Left lobe of liver (tissue), 2 donors: ENCODE data around the gene DDX20. TPM values are rescaled to one million over a fixed set of nuclear protein-coding genes. Genes with fewer than 3 reads are reported as not detected.
A peak's percentile ranks its signal among the peaks of the same experiment; 100 is the strongest.
"Not testable (repeated sequence)": the region's sequence is repeated elsewhere in the genome, so short reads cannot be mapped to it uniquely, and the experiment has no call there.

ENCODE experiments used
- ATAC-seq: fragments of 200-7000 bp; cut with Tn5 transposase; one replicate; pipeline ENCODE4 v1.9.1; 2020; ENCODE audit warnings: mild to moderate bottlenecking, moderate library complexity
- DNase-seq: peaks from one replicate; pipeline ENCODE4 v3.0.0-alpha.2; 2020; ENCODE audit warnings: low spot score
- total RNA-seq: library from RNA; stranded (reverse); gene quantifications from one replicate; pipeline ENCODE4 v1.2.1, GENCODE V29; 2021
- donor health status: DM: no; HTN: no; CAD: no; lungs with moderate emphysema.
- donor health status: DM: no; HTN: yes; CAD: no.

Gene DDX20
- total RNA-seq, 1 donor from 2014 or later = 3.2 TPM

- ATAC-seq = no peak
- DNase-seq = no peak
Observed at GRCh38 chr1:111786669-111787207, 31.0 kb downstream of the DDX20 start.

DNA sequence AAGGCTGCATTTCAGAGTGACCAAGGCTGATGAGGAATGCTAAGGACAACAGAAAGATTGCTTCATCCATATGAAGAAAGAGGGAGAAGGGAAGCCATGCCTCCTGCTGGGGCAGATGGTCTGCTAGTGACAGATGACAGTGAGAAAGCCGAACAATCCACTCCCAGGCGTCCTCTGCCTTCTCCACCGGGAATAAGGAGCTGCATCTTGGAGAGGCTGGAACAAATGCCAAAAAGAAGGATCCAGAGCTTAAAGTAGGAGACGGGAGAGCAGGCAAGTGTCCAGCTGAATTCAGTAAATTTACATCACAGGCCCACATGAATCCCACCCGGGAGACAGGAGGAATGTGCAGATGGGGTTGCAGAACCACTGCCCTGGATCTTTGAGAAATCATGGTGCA lies 33.4 kb downstream of the DDX20 start:
- DNase-seq (no peak), ATAC-seq (no peak)

- ATAC-seq (peak; percentile 69), DNase-seq (no peak)
Observed at GRCh38 chr1:111789666-111790316, 34.1 kb downstream of the DDX20 start.

GRCh38 chr1:111791776-111792175 lies 36.1 kb downstream of the DDX20 start:
- ATAC-seq = no peak

DNA sequence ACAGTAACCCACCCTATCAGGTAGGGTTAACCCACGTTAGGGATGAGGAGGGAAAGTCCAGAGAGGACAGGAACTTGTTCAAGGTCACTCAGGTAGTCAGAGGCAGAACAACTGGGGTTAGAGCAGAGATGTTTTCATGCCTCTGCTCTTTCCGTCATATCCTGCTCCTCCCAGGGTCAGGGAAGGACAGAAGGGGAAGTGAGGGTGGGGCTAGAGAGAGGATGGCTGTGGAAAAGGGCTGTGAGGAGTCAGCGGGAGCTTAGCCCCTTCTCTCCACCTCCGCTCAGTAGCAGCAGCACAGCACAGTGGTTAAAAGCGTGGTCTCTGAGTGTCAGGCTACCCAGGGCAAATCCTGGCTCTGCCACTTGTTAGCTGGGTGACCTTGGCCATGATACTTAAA lies 36.5 kb downstream of the DDX20 start:
- DNase-seq = no peak
- ATAC-seq = no peak

More at GRCh38 chr1:111791776-111792175, 36.1 kb downstream of the DDX20 start:
- no peak for DNase-seq

- no peak for ATAC-seq
- DNase-seq = no peak
Observed at GRCh38 chr1:111793923-111794322, 38.2 kb downstream of the DDX20 start.

- no peak for ATAC-seq
- DNase-seq = no peak
Observed at GRCh38 chr1:111795401-111795800, 39.7 kb downstream of the DDX20 start.

DNA sequence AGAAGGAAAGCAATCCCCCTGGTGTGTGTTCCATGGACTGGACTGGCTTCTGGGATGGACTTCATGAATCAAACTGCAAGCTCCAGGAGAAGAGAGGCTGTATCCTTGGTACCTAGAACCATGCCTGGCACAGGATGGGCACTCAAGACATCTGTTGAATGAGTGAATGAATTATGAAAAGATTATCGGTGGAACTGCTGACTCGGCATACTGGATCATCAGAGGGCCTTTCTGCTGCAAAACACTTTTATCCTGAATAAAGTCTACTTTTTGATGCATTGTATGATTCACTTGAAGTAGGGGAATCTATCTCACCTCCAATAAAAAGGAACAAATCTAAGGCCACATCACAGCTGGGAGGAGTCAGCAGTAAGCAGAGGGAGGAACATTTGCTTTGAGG lies 42.9 kb downstream of the DDX20 start:
- ATAC-seq = no peak

DNA sequence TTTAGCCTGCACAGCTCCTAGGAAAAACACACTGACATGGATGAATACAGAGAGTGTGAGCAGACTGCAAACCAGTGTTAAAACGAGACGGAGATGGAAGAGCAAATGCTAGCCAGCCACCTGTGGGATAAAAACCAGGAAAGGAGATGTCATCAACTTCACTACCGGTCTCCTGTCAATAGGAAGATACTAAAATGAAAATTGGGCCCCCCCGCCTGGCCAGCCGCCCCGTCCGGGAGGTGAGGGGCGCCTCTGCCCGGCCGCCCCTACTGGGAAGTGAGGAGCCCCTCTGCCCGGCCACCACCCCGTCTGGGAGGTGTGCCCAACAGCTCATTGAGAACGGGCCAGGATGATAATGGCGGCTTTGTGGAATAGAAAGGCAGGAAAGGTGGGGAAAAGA lies 44.0 kb downstream of the DDX20 start:
- ATAC-seq, DNase-seq: not testable (repeated sequence)

More for the DNA sequence above, 42.9 kb downstream of the DDX20 start:
- DNase-seq = no peak

DNA sequence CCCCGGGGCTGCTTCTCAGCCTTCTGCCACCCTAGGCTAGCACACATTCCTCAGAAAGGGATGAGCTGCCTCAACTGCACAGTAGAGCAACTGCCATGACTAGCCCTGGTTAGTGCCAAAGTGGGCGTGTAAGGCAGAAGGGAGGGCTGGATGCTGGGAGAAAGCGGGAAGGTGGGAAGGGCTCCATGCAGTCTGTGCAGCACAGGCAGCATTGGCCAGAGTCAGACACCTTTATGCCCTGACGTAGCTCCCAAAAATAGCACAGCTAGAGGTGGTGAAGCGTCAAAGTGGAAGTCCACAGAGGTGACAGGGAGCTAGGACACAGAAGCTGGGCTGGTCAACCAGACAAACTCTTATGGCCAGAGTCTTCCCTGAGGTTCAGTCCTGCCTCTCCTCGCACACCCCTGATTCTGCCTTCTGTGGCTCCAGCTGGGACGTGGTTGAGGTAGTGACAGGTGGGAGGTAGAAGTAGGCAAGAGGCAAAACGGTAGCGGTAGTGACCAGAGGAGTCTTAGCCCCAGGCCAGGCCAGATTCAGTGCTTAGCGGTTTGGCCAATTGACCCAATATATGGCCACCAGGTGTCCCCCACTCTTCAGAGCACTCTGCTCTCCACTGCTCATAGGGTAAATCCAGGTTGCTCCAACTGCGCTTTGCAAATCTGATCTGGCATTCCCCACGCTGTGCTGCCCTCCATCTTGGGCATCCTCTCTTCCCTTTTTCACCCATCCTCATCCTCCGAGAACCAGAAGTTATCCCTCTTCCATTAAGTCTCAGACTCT lies 45.6 kb downstream of the DDX20 start:
- ATAC-seq = peak; percentile 67

GRCh38 chr1:111802110-111802509 lies 46.4 kb downstream of the DDX20 start:
- DNase-seq (no peak), ATAC-seq (no peak)

More for the DNA sequence above, 45.6 kb downstream of the DDX20 start:
- no peak for DNase-seq

DNA sequence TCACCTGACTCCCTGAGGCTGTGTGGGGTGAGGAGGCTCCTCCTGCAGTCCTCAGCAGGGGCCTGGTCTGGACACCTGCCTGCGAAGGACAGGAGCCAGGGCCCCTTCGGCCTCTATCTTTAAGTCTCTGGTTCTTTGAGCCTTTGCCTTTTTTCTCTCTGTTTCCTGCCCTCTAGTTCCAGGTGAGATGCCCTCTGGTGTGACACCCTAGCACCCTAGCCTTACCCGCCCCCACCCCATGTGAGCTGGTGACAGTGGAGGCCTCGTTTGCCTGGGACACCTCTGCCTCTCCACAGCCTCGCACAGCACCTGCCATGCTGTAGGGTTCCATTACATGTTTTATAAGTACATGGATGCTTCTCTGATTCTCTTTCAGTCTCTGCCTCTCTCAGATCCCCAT lies 47.3 kb downstream of the DDX20 start:
- ATAC-seq = no peak
- DNase-seq = no peak

DNA sequence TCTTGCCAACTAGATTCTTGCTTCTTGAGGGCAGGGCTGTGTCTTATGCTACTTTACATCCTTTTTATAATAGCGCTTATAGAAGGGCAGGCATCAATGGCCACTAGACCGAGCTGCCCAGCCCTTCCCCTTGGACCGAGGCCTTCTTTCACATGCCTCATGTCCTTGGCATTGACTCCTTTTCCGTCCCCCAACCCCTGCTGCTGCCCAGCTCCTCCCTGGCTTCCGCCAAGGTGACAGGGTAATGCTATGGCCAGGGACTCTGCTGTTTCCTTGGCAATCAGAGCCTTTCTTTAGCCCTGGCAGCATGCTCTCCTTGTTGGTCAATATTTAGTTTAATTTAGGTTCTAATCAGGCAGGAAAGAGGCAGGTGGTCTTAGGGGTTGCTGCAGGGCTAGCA lies 48.2 kb downstream of the DDX20 start:
- DNase-seq (no peak), ATAC-seq (no peak)

DNA sequence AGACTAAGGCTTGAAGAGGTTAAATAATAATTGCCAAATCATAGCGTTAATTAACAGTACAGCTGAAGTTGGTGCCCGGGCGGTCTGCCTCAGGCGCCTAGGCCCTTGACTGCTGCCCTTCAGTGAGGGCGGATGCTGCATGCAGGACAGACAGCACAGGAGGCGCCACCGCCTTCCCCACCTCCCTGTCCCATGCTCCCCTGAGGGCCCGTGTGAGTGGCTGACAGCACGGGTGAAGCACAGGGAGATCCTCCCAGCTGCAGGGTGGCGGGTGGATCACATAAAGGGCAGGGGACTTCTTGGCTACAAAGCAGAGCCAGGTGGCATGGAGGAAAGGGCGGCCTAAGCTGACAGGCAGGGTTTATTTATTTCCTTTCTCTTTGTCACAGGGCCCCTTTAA lies 49.1 kb downstream of the DDX20 start:
- ATAC-seq (no peak), DNase-seq (no peak)

DNA sequence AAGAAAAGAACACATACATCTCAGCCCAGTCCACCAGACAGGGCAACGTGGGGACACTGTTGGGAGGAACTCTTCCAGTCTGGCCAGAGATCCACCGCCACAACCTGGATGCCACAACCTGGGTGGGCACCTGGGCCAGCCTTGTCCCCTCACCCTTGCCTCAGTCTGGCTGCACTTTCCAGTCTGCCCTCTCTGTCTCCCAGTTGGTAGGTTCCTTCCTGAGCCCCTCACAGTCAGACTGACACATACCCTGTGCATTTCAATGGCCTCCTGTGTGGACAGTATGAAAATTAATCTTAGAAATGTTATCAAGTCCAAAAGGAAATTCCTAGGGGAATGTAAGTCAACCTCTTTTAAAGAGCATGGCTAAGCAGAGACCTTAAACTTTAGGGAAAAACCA lies 49.5 kb downstream of the DDX20 start:
- no peak for ATAC-seq

GRCh38 chr1:111811891-111812290 lies 56.2 kb downstream of the DDX20 start:
- ATAC-seq (no peak), DNase-seq (no peak)

More for the DNA sequence above, 49.5 kb downstream of the DDX20 start:
- DNase-seq = no peak

DNA sequence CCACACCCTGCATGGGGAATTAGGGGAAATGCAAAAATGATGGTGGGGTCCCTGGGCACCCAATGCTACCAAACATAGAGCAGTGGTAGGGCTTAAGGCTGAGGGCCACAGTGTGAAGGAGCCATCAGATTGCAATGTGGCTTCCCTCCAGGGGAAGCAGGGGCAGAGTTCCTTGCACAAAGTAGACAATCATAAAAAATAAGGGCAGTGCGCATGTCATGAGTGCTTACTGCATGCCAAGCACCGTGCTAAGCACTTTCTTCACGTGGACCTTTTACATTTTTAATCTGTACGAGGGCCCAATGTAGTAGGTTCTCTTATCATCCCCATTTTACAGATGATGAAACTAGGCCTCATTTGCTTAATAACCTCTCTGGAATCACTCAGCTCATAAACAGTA lies 56.6 kb downstream of the DDX20 start:
- ATAC-seq (no peak), DNase-seq (no peak)

GRCh38 chr1:111813440-111814304 lies 58.0 kb downstream of the DDX20 start:
- no peak for DNase-seq
- ATAC-seq = peak; percentile 55

- DNase-seq = no peak
- no peak for ATAC-seq
Observed at GRCh38 chr1:111814305-111814628, 58.6 kb downstream of the DDX20 start.

- no peak for ATAC-seq
- no peak for DNase-seq
Observed at GRCh38 chr1:111814642-111815041, 58.9 kb downstream of the DDX20 start.
